ENCODE measurements around the gene FOXN3.

GRCh38 chr14:89343356-89343755 is 73.7 kb downstream of the FOXN3 start:
- TF ChIP-seq CTCF (IDR thresholded peaks at IDR 0.05) (no peak), POLR2A (IDR thresholded peaks at IDR 0.05) (no peak)
